GM12891 (cell line): ENCODE data around the gene LYZL4.

Experiments used
- POLR2A ChIP-seq: IDR thresholded peaks from 2 replicates; pipeline ENCODE4 v1.6.1; 2011; ENCODE audit warnings: low read depth, low read length, control low read depth
- POLR2AphosphoS5 ChIP-seq: IDR thresholded peaks from 2 replicates; pipeline ENCODE4 v1.6.1; 2011; ENCODE audit warnings: low read depth, low read length, control low read depth
- TAF1 ChIP-seq: IDR thresholded peaks from 2 replicates; pipeline ENCODE4 v1.6.1; 2011; ENCODE audit warnings: low read depth, low read length, control low read depth

- TF ChIP-seq POLR2A (no peak), POLR2AphosphoS5 (no peak), TAF1 (no peak)
These were observed at the start of gene LYZL4 for GRCh38 chr3:42410370-42411131.
